Measurements from ENCODE around the gene VWA1.

DNA sequence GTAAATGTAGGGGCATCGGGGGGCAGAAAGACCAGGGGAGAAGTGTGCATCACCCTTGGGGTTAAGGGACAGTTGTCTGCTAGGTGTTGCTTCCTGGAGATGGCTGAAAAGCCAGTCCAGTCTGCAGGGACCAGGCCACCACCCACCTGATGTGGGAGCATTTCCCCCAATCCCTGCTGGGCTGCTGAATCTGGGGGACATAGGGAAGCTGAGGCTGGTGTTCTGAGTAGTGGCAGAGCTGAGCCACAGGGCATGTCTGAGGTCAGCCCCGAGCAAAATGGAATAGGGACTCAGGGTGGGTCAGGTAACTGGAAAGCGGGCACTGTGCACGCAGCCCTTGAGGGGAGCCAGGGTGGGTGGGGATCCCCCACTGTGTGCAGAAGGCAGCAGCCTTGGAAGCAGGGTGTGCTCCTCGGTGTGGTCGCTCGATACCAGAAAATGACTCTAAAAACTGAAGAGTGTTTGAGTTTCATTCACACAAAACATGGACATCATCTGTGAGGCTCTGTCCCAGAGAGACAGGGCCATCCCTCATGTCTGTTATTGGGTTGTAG lies 34.0 kb upstream of the VWA1 start:
- TF ChIP-seq, protein P1, sequence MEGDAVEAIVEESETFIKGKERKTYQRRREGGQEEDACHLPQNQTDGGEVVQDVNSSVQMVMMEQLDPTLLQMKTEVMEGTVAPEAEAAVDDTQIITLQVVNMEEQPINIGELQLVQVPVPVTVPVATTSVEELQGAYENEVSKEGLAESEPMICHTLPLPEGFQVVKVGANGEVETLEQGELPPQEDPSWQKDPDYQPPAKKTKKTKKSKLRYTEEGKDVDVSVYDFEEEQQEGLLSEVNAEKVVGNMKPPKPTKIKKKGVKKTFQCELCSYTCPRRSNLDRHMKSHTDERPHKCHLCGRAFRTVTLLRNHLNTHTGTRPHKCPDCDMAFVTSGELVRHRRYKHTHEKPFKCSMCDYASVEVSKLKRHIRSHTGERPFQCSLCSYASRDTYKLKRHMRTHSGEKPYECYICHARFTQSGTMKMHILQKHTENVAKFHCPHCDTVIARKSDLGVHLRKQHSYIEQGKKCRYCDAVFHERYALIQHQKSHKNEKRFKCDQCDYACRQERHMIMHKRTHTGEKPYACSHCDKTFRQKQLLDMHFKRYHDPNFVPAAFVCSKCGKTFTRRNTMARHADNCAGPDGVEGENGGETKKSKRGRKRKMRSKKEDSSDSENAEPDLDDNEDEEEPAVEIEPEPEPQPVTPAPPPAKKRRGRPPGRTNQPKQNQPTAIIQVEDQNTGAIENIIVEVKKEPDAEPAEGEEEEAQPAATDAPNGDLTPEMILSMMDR (IDR thresholded peaks at IDR 0.05): no peak
- no peak for TF ChIP-seq POLR2A (IDR thresholded peaks at IDR 0.05)
